NAMALWA (cell line): ENCODE measurements around the gene TNXB.
"Not testable (repeated sequence)": the region's sequence is repeated elsewhere in the genome, so short reads cannot be mapped to it uniquely, and the experiment has no call there.

ENCODE experiments used
- DNase-seq: peaks from one replicate; pipeline ENCODE4 v3.0.0-alpha.2; 2015; ENCODE audit warnings: low spot score

TNXB gene

GRCh38 chr6:32056254-32056653 is 52.9 kb downstream of the TNXB start:
- no peak for DNase-seq

DNA sequence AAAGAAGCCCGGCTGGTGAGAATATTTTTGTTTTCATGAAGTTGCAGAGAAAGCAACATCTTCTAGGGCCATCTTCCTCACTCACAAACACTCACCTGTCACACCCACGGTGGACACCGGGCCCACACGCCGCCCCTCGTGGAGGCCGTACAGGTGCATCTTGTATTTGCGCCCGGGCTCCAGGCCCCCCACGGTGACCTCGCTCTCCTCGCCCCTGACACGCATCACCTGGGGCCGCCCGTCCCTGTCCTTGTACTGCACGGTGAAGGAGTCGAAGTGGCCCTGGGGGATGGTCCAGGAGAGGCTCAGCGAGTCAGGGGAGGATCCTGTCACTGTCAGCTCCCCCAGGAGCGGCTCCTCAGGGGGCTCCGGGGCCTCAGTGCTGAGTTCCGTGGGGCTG is 53.4 kb downstream of the TNXB start:
- not testable (repeated sequence) for DNase-seq

- not testable (repeated sequence) for DNase-seq
Observed at GRCh38 chr6:32053314-32053713, 55.8 kb downstream of the TNXB start.

- not testable (repeated sequence) for DNase-seq
Observed at GRCh38 chr6:32052626-32053025, 56.5 kb downstream of the TNXB start.

DNA sequence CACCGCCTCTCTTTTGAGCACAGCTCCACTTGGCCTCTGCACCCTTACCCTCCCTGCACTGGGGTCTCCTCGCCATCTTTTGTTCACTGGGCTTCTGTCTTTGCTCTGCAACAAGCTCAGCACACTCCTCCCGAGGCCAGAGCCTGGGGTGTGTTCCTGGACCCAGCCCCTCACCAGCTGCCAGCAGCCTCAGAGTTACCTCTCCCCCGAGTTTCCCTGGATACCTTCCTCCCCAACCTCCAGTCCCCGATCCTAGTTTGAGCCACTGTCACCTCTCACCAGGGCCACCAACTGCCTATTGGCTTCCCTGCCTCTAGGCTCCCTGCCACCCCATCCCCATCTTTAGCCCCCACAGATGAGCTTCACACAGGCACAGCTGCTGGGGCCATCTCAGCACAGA is 58.6 kb downstream of the TNXB start:
- DNase-seq = no peak

GRCh38 chr6:32049736-32050135 is 59.4 kb downstream of the TNXB start:
- DNase-seq = not testable (repeated sequence)

DNA sequence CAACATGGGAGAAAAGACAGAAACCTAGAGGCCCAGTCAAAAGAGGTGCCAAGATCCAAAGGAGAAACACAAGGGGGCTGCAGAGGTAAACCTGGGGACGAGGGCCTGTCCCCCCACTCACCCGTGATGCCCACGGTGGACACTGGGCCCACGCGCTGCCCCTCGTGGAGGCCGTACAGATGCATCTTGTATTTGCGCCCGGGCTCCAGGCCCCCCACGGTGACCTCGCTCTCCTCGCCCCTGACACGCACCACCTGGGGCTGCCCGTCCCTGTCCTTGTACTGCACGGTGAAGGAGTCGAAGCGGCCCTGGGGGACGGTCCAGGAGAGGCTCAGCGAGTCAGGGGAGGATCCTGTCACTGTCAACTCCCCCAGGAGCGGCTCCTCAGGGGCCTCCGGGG is 60.0 kb downstream of the TNXB start:
- DNase-seq = not testable (repeated sequence)

GRCh38 chr6:32047855-32048766 is 61.0 kb downstream of the TNXB start:
- DNase-seq = peak; percentile 71

DNA sequence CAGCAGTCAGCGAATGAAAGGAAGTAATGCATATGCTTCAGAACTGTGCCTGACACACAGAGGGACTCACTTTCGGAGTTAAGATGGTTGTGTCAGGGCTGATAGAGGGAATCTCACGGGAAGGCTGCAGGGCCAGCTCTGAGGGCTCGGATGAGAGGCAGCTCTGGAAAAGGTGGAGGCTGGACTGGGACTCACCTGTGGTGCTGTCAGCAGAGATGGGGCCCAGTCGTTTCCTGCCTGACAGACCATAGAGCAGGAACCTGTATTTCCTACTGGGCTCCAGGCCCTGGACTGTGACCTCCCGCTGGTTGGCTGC is 61.6 kb downstream of the TNXB start:
- DNase-seq = no peak

DNA sequence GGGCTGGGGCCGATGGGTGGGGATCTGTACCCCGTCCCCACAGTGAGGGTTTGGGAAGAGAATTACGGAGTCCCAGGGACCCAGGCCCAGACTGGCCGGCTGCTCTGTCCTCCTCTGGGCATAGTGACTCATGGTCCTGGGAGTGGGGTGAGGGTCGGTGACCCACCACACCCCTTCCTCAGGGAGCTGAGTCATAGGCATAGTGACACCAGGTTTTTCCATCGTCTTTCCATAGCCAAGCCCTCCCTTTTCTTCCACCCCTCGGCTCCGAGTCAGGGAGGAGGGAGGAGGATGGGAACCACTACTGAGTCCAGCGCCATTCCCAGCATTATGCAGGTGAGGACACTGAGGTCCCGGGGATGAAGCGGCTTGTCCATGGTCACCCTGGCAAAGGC is 62.1 kb downstream of the TNXB start:
- DNase-seq = no peak

DNA sequence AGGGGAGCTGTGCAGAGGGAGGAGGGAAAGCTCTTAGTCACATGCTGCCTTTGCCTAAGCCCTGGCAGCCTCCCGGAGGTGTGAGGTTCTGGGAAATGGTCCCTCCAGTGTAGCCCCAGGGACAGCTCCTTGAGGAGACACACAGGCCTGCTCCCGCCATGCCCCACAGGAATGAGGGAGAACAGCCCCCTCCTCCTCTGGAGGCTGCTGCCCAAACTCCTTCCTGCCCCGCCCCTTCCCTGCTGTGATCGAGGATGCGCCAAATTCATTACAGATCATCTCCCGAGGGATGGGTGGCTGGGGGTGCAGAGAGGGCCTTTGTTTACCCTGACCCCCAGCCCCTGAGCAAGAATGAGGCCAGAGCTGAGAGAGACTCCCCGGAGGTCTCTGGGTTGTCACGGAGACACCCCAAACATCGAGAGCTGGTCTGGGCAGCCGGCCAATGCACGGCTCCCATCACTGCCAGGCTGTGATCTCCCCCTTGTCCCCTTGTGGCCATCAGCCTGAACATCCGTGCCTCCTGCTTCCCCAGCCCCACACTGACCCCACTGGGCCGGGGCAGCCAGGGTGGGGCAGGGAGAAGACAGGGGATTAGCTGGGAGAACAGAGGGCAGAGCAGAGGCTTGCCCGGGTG is 62.6 kb downstream of the TNXB start:
- DNase-seq = peak; percentile 38

DNA sequence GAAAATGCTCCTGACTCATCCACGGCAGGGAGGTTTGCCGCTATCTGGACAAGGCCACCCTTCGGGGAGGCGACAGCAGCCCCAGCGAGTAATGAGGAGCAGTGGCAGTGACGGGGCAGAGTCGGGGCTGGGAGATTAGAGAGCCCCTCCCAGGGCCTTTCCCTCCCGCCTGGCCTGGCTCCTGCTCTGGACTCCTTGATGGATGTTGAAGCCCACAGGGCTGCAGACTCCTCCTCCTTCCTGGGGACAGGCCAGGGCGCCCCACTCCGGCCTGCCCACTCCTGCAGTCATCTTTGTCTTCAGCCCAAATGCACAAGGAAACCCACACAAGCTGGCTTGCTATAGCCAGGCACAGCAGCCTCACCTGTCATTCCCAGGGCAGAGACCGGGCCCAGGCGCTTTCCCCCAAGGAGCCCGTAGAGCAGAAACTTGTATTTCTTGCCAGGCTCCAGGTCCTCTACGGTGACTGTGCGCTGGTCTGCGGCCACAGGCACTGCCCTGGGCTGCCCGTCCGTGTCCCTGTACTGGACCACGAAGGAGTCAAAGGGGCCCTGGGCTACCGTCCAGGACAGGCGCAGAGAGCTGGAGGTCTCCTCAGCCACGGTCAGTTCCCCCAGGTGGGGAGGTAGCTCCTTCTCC is 63.2 kb downstream of the TNXB start:
- no peak for DNase-seq

DNA sequence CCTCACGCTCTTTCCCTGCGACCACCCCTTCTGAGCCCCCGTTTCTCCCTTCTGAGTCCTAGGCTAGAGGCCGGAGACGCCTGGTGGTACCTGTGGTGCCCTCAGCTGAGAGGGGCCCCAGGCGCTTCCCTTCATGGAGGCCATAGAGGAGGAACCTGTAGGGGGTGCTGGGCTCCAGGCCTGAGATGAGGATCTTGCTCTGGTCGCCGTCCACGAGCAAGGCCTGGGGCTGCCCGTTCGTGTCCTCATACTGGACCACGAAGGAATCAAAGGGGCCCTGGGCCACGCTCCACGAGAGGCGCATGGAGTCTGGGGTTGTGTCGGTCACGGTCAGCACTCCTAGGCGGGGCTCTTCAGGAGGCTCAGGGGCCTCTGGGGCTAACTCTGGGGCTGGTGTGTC is 64.2 kb downstream of the TNXB start:
- DNase-seq = not testable (repeated sequence)

- not testable (repeated sequence) for DNase-seq
Observed at GRCh38 chr6:32043589-32044380, 65.4 kb downstream of the TNXB start.

DNA sequence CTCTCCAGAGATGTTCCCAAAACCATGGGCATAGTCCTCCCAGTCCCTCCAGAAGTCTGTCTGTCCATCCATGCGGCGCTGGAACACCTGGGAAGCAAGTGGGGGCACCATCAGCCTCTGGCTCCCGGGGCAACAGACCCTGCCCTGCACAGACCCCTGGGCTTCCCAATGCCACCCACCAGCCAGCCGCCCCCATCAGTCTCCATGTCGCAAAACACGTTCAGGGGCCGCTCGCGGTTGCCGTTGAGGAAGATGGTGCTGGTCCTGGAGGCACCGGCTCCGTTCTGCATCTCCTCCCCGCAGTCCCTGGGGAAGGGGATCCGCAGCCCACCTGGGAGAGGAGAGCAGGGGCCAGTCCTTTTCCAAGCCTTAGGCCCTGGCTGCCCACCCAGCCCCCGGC is 66.9 kb downstream of the TNXB start:
- not testable (repeated sequence) for DNase-seq

GRCh38 chr6:32041385-32041784 is 67.8 kb downstream of the TNXB start:
- DNase-seq = not testable (repeated sequence)

DNA sequence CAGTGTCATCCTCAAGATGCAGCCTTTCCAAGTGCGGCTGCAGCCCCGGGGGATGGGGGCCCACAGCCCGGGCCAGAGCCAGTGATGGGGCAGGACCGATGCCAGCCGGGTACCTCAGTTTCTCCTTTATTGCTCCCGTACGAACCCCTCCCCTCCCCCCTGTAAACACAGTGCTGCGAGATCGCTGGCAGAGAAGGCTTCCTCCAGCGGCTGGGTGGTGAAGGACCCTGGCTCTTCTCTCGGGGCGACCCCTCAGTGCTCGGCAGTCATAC is 68.2 kb downstream of the TNXB start:
- DNase-seq = not testable (repeated sequence)

- not testable (repeated sequence) for DNase-seq
Observed at GRCh38 chr6:32040299-32041049, 68.7 kb downstream of the TNXB start.

DNA sequence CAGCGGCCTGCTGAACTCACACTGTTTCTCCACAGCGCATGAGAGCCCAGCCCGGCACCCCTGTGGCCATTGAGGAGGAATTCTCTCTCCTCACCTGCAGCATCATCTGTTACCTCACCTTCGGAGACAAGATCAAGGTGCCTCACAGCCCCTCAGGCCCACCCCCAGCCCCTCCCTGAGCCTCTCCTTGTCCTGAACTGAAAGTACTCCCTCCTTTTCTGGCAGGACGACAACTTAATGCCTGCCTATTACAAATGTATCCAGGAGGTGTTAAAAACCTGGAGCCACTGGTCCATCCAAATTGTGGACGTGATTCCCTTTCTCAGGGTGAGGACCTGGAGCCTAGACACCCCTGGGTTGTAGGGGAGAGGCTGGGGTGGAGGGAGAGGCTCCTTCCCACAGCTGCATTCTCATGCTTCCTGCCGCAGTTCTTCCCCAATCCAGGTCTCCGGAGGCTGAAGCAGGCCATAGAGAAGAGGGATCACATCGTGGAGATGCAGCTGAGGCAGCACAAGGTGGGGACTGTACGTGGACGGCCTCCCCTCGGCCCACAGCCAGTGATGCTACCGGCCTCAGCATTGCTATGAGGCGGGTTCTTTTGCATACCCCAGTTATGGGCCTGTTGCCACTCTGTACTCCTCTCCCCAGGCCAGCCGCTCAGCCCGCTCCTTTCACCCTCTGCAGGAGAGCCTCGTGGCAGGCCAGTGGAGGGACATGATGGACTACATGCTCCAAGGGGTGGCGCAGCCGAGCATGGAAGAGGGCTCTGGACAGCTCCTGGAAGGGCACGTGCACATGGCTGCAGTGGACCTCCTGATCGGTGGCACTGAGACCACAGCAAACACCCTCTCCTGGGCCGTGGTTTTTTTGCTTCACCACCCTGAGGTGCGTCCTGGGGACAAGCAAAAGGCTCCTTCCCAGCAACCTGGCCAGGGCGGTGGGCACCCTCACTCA is 69.5 kb downstream of the TNXB start:
- DNase-seq = not testable (repeated sequence)

- not testable (repeated sequence) for DNase-seq
Observed at GRCh38 chr6:32038878-32039277, 70.3 kb downstream of the TNXB start.
